NCI-H345 treated with DMSO at 0.1 percent for 48 hours (cell line): ENCODE results near the gene YES1.
"Not testable (repeated sequence)": the region's sequence is repeated elsewhere in the genome, so short reads cannot be mapped to it uniquely, and the experiment has no call there.

ENCODE experiments used
- DNase-seq: peaks from one replicate; lab custom pipeline; 2025; ENCODE audit not compliant: unreplicated experiment; lab: John Stamatoyannopoulos, UW

YES1 gene

DNA sequence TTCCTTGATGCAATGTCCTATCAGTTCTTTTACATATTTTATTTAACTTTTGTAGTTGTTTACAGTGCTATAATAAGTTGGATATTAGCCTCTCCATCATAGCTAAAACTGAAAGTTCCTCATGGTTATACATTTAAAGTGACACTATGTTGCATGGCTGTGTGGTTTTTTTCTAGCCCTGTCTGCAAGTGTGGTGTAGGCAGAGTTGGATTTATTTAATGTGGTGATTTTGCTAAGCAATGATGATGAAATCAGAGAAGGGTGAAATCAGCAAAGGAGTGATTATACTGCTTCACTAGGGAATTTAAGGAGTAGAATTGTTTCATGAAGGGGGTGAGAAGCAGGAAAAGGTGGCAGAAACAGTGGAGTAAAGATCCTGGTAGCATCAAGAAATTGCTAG lies 81.3 kb downstream of the YES1 start:
- DNase-seq: no peak

DNA sequence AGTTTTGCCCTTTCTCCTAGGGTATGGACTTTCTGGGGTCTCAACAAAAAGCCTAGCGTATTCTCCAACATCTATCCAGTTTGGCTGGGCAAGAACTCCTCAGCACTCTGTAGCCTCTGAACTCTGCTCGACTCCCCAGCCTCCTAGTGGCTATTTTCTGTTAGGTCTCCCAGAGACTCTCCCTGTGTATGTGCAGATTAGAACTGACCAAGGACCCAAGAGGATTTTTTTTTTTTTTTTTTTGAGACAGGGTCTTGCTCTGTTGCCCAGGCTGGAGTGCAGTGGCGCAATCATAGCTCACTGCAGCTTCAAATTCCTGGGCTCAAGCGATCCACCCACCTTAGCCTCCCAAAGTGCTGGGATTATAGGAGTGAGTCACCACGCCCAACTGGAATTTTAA lies 81.9 kb downstream of the YES1 start:
- DNase-seq: not testable (repeated sequence)

DNA sequence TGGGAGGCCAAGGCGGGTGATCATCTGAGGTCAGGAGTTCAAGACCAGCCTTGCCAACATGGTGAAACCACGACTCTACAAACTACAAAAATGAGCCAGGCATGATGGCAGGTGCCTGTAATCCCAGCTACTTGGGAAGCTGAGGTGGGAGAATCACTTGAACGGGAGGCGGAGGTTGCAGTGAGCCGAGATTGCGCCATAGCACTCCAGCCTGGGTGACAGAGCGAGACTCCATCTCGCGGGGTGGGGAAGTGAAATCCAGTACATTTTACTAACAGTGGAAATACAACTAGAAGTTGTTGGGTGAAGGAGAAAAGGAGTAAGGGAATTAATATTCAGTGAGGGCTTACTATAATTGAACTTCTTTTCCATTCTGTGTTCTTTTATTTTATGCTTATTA lies 86.4 kb downstream of the YES1 start:
- DNase-seq: no peak

DNA sequence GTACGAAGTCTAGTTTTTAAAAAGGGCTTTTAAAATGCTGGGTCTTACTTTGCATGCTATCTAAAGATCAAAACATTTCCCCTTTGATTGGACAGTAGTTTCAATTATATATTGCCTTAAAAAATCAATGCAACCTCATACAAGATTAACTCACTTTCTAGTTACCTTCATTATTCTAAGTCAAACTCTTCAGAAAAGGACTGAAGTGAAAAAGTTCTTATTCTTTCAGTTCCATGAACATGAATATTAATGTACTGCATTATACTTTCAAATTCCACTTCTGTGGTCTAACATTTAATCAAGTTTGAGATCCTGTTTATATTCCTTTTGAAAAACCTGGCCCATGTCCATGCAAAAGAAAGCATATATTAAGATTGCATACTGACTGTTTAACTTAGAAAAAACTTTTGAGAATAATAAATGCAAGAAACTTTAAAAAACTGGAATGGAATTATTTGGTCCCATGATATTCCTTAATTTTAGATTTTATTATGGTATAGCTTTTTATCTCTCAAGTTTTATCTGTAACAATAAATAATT lies 88.4 kb downstream of the YES1 start:
- no peak for DNase-seq

DNA sequence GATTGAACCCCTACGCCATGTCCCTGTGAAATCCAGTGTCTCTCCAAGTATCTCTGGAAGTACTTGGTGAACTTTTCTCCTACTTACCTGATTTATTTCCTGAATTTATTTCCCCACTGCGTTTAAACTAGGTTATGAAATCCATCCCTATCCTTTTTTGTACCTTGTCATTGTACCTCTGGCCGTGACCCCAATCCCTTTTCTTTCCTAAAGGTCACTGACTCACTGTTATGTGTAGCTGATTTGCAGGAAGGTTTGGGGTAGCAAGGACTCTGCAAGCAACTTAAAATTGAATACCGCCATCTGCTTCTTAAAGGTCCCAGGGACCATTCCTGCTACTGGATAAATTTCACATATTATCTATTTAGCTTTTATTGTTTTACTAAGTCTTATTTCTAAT lies 95.0 kb downstream of the YES1 start:
- no peak for DNase-seq

DNA sequence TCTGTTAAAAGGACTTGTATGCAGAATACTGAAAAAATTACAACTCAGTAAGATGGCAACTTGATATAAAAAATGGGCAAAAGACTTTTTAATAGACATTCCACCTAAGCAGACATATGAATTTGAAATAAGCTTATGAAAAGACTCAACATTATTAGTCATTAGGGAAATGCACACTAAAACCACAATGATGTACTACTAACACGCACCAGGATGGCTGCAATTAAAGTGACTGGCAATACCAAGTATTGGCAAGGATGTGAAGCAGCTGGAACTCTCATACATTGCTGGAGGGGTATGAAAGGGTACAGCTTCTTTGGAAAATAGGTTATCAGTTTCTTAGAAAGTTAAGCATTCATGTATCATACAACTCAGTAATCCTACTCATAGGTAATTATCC lies 96.4 kb downstream of the YES1 start:
- no peak for DNase-seq

DNA sequence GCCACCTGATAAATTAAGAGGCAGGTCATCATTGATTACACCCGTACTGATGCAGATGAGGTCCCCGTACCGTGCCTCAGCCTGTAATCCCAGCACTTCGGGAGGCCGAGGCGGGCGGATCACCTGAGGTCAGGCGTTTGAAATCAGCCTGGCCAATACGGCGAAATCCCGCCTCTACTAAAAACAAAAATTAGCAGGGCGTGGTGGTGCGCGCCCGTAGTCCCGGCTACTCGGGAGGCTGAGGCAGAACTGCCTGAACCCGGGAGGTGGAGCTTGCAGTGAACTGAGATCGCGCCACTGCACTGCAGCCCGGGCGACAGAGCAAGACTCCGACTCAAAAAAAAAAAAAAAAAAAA lies 98.9 kb downstream of the YES1 start:
- DNase-seq: no peak

DNA sequence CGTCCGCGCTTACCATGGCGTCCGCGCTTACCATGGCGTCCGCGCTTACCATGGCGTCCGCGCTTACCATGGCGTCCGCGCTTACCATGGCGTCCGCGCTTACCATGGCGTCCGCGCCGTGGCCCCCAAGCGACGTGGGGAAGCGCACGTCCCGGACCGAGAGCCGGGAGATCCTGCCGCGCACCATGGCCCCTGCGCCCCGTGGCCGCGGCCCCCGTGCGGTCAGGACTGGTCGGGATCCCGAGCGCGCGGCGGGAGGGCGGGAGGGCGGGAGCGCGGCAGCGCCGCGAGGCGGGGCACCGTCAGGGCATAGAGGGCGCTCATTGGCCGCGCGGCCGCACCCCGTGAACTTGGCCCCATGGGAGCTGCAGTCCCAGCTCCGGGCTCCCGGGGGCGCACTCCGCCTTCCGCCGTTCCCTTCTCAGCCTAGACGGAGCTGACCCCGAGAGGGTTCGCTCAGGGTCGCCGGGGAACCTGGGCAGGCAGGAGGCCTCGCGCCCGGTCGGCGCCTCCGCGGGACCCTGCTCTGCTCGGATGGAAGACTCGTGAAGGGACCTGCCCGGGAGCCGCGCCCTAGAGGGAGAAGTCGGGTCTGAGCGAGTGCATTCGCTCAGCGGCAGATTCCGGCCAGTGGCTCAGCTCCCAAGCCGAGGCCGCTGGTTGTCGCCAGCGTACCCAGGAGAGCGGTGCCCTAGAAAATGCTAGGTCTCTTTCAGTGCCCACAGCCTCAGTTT lies 99.5 kb downstream of the YES1 start, which contains the start of gene ENOSF1:
Gene ENOSF1, minus strand, starts transcription at position 230 of the 734 bp plus-strand sequence. Its CDS starts 43 bp downstream, at position 187.
- peak; percentile 47 for DNase-seq

DNA sequence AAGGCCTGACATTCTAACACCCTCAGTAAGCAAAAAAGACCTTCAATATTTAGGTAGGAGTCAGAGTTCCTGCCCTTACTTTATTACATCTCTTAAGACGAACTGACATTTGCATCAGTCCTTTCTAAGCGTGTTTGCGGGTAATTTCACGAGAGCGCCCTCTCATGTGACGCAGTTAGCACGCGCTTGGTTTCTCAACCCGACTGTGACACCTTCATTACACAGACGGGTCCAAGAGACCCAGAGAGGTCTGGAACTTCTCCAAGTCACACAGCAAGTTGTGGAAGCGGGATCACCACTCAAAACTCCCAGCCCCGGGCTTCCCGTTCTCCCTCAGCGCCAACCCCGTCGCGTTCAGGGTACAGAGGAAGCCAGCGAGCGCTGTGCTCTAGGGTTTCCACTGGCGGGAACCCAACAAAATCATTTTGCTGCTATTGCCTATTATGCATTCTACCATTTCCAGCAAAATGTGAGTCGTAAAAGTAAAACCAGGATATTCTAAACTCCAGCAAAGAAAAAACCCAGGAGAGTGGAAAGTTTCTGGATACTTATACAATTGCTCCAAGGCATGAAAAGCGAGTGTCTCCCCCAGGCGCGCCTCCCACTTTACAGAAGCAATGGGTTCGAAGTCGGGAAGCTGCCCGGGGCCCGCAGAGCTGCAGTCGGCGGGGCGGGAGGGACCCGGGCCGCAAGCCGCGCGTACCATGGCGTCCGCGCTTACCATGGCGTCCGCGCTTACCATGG lies 100.2 kb downstream of the YES1 start:
- peak; percentile 26 for DNase-seq

DNA sequence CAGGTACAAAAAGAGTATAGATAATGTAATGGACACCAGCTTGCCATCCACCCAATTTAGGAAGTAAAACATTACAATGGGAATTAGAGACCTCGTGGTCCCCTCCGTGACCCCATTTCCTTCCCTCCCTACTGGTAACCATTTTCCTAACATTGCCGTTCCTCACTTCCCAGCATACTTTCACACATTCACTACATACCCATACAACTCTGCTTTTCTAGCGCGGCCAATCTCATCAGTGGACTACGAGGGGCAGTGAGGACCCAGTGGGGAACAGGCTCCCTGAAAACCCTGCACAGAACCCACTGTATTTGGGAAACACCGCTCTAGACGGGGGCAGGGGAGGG lies 100.8 kb downstream of the YES1 start:
- DNase-seq: no peak

DNA sequence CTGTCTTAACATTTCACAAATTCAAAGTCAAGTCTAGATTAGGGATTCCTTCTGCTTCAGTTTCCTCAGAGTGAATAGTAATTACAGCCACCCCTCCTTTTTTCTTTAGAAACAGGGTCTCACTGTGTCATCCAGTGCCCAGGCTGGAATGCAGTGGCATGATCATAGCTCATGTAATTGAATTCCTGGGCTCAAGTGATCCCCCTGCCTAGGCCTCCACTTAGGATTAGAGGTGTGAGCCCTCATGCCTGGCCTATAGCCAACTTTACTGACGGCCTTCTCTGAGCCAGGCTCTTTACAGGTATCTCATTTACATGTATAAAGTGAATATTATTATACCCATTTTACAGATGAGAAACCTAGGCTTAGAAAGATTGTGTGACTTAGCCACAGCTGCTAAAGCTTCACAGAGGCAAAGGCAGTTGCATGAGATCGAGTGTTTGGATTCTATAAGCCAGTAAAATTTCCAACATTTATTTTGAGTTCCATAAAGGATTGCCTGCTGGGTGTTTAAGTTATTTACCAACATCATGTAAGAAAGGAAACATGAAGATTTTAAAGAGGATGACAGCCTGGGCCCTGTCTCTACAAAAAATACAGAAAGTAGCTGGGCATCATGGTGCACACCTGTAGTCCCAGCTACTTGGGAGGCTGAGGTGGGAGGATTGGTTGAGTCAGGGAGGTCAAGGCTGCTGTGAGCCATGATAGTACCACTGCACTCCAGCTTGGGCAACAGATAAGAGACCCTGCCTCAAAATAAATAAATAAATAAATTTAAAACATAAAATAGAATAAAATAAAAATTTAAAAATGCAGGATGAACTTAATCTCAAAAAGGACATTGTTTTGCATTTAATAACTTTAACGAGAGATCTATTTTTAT lies 101.4 kb downstream of the YES1 start:
- DNase-seq: no peak

DNA sequence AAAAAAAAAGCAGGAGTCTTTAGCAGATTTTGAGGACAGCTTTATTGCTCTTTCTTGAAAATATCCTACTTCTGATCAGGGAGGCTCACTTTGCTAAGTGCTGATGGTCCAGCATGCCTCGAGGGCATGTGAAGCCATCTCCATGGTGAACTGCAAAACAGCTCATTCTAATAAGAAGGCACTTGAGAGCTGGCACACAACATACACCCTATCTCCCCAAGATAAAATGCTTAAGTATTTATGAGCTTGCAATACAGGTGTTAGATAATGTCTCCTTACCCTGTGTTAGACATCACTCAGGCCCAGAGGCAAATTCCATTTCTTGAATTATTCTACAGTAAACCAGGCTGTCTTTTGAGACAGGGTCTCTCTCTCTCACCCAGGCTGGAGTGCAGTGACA lies 102.3 kb downstream of the YES1 start:
- no peak for DNase-seq

DNA sequence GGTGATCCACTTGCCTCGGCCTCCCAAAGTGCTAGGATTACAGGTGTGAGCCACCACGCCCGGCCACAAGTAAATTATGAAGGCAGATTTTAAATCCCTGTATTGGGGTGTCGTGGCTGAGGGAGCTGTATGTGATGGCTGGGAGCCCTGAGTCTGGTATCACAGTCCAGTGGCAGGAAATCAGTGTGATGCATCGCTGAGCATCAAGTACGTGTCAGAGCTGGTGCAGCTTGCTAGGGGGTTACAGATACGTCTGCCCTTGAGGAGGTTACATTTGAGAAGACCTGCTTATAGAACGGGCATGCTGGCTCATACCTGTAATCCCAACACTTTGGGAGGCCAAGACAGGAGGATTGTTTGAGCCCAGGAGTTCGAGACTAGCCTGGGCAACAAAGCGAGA lies 103.9 kb downstream of the YES1 start:
- no peak for DNase-seq

DNA sequence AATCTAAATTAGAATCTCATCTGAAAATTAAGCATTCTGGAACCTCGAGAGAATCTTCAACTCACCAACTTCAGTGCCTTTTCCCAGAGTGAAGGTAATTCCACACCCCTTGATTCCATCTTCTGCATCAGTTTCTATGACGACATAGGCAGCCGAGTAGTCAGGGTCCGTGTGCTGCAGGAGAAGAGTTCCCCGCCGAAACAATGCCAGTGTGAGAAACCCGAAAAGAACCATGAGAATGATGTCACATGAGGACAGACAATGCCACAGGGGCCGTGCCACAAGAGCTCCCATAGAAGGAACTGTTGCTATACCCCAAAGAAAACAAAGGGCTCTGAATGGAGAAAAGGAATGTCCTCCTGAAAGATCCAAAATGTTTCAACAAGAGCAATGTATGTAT lies 105.6 kb downstream of the YES1 start:
- DNase-seq: no peak

DNA sequence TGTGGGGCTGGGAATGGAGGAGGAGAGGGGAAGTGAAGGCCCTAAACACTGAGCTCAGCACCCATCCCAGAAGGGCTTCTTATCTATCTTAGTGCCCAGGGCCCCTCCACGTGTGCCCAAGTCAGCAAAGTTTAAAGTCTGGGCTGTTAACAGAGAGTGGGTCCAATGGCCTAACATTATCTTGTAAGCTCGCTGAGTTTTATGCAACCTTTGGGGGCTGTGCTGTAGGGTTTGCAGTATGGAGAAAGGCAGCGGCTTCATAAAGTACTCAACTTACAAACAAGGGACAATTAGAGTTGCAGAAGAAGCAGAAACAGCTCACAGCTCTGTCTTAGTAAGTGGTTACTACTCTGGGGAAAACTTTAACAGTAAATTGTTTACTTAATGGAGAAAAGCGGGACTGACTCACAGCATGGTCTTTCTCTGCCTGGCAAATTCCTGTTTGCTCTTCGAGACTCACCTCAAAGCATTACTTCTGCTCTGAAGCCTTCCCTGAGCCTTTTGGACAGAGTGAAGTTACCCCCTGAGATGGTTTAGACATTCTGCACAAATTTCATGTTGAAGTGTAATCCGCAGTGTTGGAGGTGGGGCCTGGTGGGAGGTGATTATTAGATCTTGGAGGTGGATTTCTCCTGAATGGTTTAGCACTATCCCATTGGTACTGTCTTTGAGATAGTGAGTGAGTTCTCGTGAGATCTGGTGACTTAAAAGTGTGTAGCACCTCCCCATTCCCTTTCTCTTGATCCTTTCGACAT lies 108.7 kb downstream of the YES1 start:
- no peak for DNase-seq

DNA sequence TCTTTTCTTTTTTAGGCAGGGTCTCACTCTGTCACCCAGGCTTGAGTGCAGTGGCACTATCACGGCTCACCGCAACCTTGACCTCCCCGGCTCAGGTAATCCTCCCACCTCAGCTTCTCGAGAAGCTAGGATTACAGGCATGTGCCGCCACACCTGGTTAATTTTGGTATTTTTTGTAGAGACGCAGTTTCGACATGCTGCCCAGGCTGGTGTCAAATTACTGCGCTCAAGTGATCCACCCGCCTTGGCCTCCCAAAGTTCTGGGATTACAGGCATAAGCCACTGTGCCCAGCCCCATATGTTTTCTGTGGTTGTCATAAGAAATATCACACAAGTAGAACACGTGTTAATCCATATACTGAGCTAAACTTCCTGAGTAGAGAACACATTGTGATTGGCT lies 114.2 kb downstream of the YES1 start:
- no peak for DNase-seq

DNA sequence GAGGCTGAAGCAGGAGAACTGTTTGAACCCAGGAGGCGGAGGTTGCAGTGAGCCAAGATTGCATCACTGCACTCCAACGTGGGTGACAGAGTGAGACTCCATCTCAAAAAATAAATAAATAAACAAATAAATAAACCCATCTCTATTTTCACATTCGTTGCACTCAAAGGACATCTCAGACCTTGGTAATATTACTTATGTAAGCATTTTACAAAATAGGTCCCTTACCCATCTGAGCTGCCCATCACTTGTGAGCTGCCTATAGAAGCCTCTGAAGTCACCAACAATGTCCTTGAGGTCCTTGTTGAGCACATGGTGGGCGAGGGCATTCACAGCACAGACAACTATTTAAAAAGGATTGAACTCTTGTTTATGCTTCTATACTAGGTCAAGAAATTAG lies 115.0 kb downstream of the YES1 start:
- no peak for DNase-seq

DNA sequence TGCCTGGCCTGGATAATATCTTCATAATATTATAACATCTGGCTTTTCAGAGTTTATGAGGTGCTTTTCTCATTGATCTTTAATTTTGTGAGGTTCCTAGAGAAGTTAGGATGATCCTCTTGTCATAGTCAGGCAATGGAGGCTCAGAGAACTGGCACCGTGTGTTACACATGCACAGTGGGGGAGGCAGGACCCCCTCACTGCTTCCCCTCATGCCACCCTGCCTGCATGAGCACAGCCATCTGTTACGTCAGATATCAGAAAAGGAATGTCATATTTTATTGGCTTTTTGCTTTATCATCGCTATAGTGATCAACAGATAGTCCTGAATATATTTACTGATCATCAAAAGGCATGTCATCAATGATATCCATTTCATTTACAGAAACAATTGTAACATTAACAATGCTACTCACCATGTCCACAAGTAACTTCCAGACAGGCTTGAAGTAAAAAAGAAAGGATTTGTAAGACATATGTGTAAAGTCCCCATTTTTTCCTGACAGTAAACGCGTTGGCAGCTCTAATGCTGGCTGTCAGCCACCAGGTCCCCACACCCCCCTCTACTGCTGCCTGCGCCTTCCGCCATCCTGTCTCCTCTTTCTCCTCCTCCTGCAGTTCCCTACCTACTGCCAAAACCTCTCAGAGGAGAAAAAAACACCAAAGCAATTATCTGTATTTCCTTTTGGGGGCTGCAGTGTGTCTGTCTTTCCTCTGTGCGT lies 118.4 kb downstream of the YES1 start:
- DNase-seq: no peak

DNA sequence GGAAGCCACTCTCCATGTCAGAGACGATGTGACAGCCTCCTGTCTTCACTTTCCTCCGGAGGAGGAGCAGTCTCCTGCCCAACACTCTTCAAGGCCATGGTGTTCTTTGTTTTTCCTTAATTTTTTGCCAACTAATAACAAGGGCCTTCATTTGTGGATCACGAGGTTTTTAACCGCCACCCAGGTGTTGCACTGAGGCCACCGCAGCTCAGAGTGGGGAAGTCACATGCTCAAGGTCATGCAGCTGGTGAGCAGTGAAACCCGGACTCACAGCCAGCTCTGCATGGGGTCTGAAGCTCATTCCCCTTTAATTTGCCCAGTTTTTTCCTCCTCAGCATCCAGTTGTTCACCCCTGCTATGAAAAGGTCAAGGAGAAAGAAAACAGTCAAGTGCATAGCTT lies 119.2 kb downstream of the YES1 start:
- DNase-seq: no peak

DNA sequence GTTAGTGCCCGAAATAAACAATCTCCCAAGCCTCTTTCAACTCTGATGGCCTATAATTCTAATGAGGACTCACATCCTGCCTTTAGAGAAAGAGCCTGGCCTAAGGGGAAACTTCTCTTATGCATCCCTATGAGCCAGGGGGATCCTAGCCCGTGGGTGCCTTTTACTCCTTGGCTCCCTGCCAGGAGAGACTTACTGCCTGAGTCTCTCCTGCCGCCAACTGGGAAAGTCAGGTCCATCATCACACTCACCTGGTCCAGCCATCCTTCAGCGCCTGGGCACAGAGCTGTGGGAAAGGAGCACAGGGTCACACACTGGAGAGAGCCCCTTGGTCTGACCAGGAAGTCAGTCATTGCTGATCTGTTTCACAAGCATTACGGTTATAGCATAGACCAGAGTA lies 123.7 kb downstream of the YES1 start:
- DNase-seq: peak; percentile 54
